SK-N-SH (cell line): ENCODE measurements around the gene ALPL. TPM values are rescaled to one million over a fixed set of nuclear protein-coding genes. Genes with fewer than 3 reads are reported as not detected.

Experiments
- CTCF ChIA-PET: fragments of 300-600, 350-600 bp; formaldehyde crosslinking; extraction: SDS; loops from one replicate; lab custom pipeline; 2021; lab: Yijun Ruan, JAX
- POLR2A ChIA-PET: fragments of 350-600 bp; sonication (Branson Sonifier 250); formaldehyde crosslinking; extraction: SDS; loops from one replicate; lab custom pipeline; 2020; ENCODE audit warnings: antibody characterized with exemption, inconsistent platforms; lab: Yijun Ruan, JAX
- DNase-seq: peaks from one replicate; pipeline ENCODE4 v3.0.0; 2012
- H2AFZ ChIP-seq: fragments of 200-600 bp; sonication (generic); 2 replicates; pipeline ENCODE4 v1.8.1; 2016; ENCODE audit warnings: antibody characterized with exemption, mild to moderate bottlenecking, low read depth
- H3F3A ChIP-seq: fragments of 200-600 bp; sonication (generic); replicated peaks from 2 replicates; pipeline ENCODE3; 2016; ENCODE audit warnings: antibody characterized with exemption, mild to moderate bottlenecking; ENCODE audit not compliant: insufficient read depth
- H3K27ac ChIP-seq, 2 experiments: fragments of 200-500 bp in 1 of 2; fragments of 200-600 bp in 1 of 2; sonication (Bioruptor generic) in 1 of 2; sonication (generic), shearing (Covaris generic) in 1 of 2; 2 replicates each; pipeline versions ENCODE4 v1.5.1 to v1.6.1; 2014 to 2016; ENCODE audit warnings: low read depth in 2 of 2, inconsistent platforms in 1 of 2, low read length in 1 of 2, mild to moderate bottlenecking in 1 of 2, mixed read lengths in 1 of 2
- H3K27me3 ChIP-seq: fragments of 200-600 bp; sonication (generic), shearing (Covaris generic); 2 replicates; pipeline ENCODE4 v1.6.1; 2016; ENCODE audit warnings: mixed run types; ENCODE audit not compliant: insufficient read depth
- H3K36me3 ChIP-seq, 2 experiments: fragments of 200-500 bp in 1 of 2; fragments of 200-600 bp in 1 of 2; sonication (Bioruptor generic) in 1 of 2; sonication (generic) in 1 of 2; replicated peaks in 1 of 2; 2 replicates each; pipeline versions ENCODE3 to v1.5.1; 2014 to 2016; ENCODE audit warnings: low read length in 1 of 2, mild to moderate bottlenecking in 1 of 2; ENCODE audit not compliant: insufficient read depth in 2 of 2, control insufficient read depth in 1 of 2
- H3K4me1 ChIP-seq, 2 experiments: fragments of 200-500 bp in 1 of 2; fragments of 200-600 bp in 1 of 2; sonication (Bioruptor generic) in 1 of 2; sonication (generic), shearing (Covaris generic) in 1 of 2; 2 replicates each; pipeline versions ENCODE4 v1.5.1 to v1.6.1; 2014 to 2016; ENCODE audit warnings: low read depth in 1 of 2, low read length in 1 of 2, mixed run types in 1 of 2; ENCODE audit not compliant: insufficient read depth in 2 of 2, control insufficient read depth in 1 of 2
- H3K4me2 ChIP-seq: fragments of 200-600 bp; sonication (generic), shearing (Covaris generic); 2 replicates; pipeline ENCODE4 v1.6.1; 2017; ENCODE audit warnings: mixed run types
- H3K4me3 ChIP-seq, 2 experiments: fragments of 200-500 bp in 1 of 2; fragments of 200-600 bp in 1 of 2; sonication (Bioruptor generic) in 1 of 2; sonication (generic), shearing (Covaris generic) in 1 of 2; 2 replicates each; pipeline versions ENCODE4 v1.5.1 to v1.8.1; 2014 to 2016; ENCODE audit warnings: low read depth in 2 of 2, inconsistent platforms in 1 of 2, low read length in 1 of 2, mild to moderate bottlenecking in 1 of 2, mixed read lengths in 1 of 2, moderate library complexity in 1 of 2
- H3K79me2 ChIP-seq: fragments of 200-600 bp; sonication (generic); 2 replicates; pipeline ENCODE4 v1.8.1; 2017; ENCODE audit warnings: mild to moderate bottlenecking; ENCODE audit not compliant: insufficient read depth
- H3K9ac ChIP-seq: fragments of 200-600 bp; sonication (generic); 2 replicates; pipeline ENCODE4 v1.6.1; 2017; ENCODE audit warnings: mixed run types
- H3K9me2 ChIP-seq: fragments of 200-600 bp; sonication (generic); 2 replicates; pipeline ENCODE4 v1.6.1; 2017; ENCODE audit warnings: mixed run types
- H3K9me3 ChIP-seq: fragments of 200-600 bp; sonication (generic); 2 replicates; pipeline ENCODE4 v1.6.1; 2017; ENCODE audit warnings: mixed run types, mild to moderate bottlenecking, moderate library complexity
- H4K20me1 ChIP-seq: fragments of 200-600 bp; sonication (generic); 2 replicates; pipeline ENCODE4 v1.6.1; 2017; ENCODE audit warnings: mild to moderate bottlenecking, mixed run types; ENCODE audit not compliant: insufficient read depth
- FOSL2 ChIP-seq: IDR thresholded peaks from 2 replicates; pipeline ENCODE4 v1.4.0; 2012; ENCODE audit warnings: low read depth, mild to moderate bottlenecking, moderate library complexity, borderline replicate concordance
- GABPA ChIP-seq: IDR thresholded peaks from 2 replicates; pipeline ENCODE4 v1.4.0; 2012; ENCODE audit warnings: low read depth, mild to moderate bottlenecking
- GATA2 ChIP-seq: sonication (generic); formaldehyde crosslinking; IDR thresholded peaks from 2 replicates; pipeline ENCODE4 v1.5.0; 2020; ENCODE audit warnings: mild to moderate bottlenecking, missing genetic modification reagents
- JUND ChIP-seq: IDR thresholded peaks from 2 replicates; pipeline ENCODE4 v1.4.0; 2012
- MAX ChIP-seq: IDR thresholded peaks from 2 replicates; pipeline ENCODE4 v1.4.0; 2012; ENCODE audit warnings: low read depth
- MXI1 ChIP-seq: IDR thresholded peaks from 2 replicates; pipeline ENCODE4 v1.6.1; 2012; ENCODE audit warnings: mild to moderate bottlenecking, low read depth, low read length, improper control_type of control experiment
- NFIC ChIP-seq: IDR thresholded peaks from 2 replicates; pipeline ENCODE4 v1.4.0; 2012; ENCODE audit warnings: borderline replicate concordance
- PBX3 ChIP-seq: IDR thresholded peaks from 2 replicates; pipeline ENCODE4; 2012
- POLR2AphosphoS5 ChIP-seq: IDR thresholded peaks from 2 replicates; pipeline ENCODE4 v1.6.1; 2012; ENCODE audit warnings: low read depth, low read length
- RAD21 ChIP-seq: IDR thresholded peaks from 2 replicates; pipeline ENCODE4 v1.6.1; 2012; ENCODE audit warnings: mild to moderate bottlenecking, low read length
- RFX5 ChIP-seq: IDR thresholded peaks from 2 replicates; pipeline ENCODE4 v1.6.1; 2012; ENCODE audit warnings: mild to moderate bottlenecking, improper control_type of control experiment, low read length
- SIN3A ChIP-seq: IDR thresholded peaks from 2 replicates; pipeline ENCODE4 v1.6.1; 2012; ENCODE audit warnings: low read depth, mild to moderate bottlenecking, low read length, moderate library complexity, borderline replicate concordance
- SMC3 ChIP-seq: IDR thresholded peaks from 2 replicates; pipeline ENCODE4 v1.6.1; 2012; ENCODE audit warnings: low read depth, low read length, improper control_type of control experiment
- TAF1 ChIP-seq: IDR thresholded peaks from 2 replicates; pipeline ENCODE4 v1.6.1; 2012; ENCODE audit warnings: low read depth, mild to moderate bottlenecking, low read length, moderate library complexity, borderline replicate concordance
- TCF12 ChIP-seq: IDR thresholded peaks from 2 replicates; pipeline ENCODE4 v1.4.0; 2012
- TEAD4 ChIP-seq: IDR thresholded peaks from 2 replicates; pipeline ENCODE4 v1.4.0; 2012; ENCODE audit warnings: mild to moderate bottlenecking, borderline replicate concordance; ENCODE audit not compliant: insufficient read depth
- USF2 ChIP-seq: fragments of 150-350 bp; IDR thresholded peaks from 2 replicates; pipeline ENCODE4 v1.6.1; 2017; ENCODE audit warnings: antibody characterized with exemption, low read length, low read depth, borderline replicate concordance
- YY1 ChIP-seq: IDR thresholded peaks from 2 replicates; pipeline ENCODE4 v1.4.0; 2012; ENCODE audit warnings: low read depth, mild to moderate bottlenecking
- WGBS: methylation state at CpG from one replicate; pipeline ENCODE4 v1.1.6; 2017; ENCODE audit warnings: low lambda C conversion rate; 5-methylcytosine and 5-hydroxymethylcytosine counted together
- polyA plus RNA-seq, 3 experiments: library from polyadenylated mRNA; depleted of rRNA; stranded (reverse); fragments of >200 nt; gene quantifications; 2 replicates each; pipeline ENCODE4 v1.2.3, GENCODE V29; 2012

The ALPL gene
- polyA plus RNA-seq, 1 of the 3 experiments (the other 2 are of a cell fraction): 0.69 TPM

- Histone ChIP-seq H3K27ac (no peak overlapping the region), H3K36me3 (no peaks in the 10 kb centered on the region), H3K9me2 (no peaks in the 10 kb centered on the region), H3K27me3 (no peaks in the 10 kb centered on the region; the same call in 1 of the 2 replicates), H4K20me1 (no peaks in the 10 kb centered on the region), H3K4me3 (no peak overlapping the region), H3K9me3 (no peaks in the 10 kb centered on the region), H3K4me2 (no peak overlapping the region), H3K4me1 (peaks cover 7 to 9% of the 10 kb centered on the region in 2 experiments; a peak in 2 of 4 replicates), H3K79me2 (no peaks in the 10 kb centered on the region), H3K9ac (no peak overlapping the region), H2AFZ (no peak overlapping the region), H3F3A (peaks cover 10% of the 10 kb centered on the region)
- TF ChIP-seq NFIC (no peak), MAX (no peak), PBX3 (no peak), GATA2 (no peak), TAF1 (no peak), JUND (no peak), USF2 (no peak), YY1 (no peak), RAD21 (no peak), FOSL2 (no peak), MXI1 (no peak), TEAD4 (no peak), RFX5 (no peak), TCF12 (no peak), POLR2AphosphoS5 (no peak), SMC3 (no peak), SIN3A (no peak), GABPA (no peak)
- ChIA-PET CTCF (interaction anchor here (0.6 to 3.9 kb wide), 13 partner anchors 9 to 736 kb away, joined by 3 to 27 read pairs (median 4); no protein-coding TSS in a partner anchor), POLR2A (no interaction called here)
- 93% methylated on average over 1 of the region's 1 CpG for WGBS
- no peak for DNase-seq
Measured at GRCh38 chr1:21507511-21508270, 1.5 kb upstream of the ALPL start.
